RWPE1 (cell line): ENCODE measurements around the gene VPS50.
"Not testable (repeated sequence)": the region's sequence is repeated elsewhere in the genome, so short reads cannot be mapped to it uniquely, and the experiment has no call there.

Source experiments
- CTCF ChIA-PET: fragments of 350-600 bp; sonication (Branson Sonifier 250); formaldehyde crosslinking; extraction: SDS; loops from one replicate; lab custom pipeline; 2021; lab: Yijun Ruan, JAX
- POLR2A ChIA-PET: fragments of 400-600 bp; formaldehyde crosslinking; extraction: SDS; loops from one replicate; lab custom pipeline; 2020; ENCODE audit warnings: antibody characterized with exemption; ENCODE audit not compliant: low non-redundant PET; lab: Yijun Ruan, JAX
- DNase-seq: peaks from one replicate; pipeline ENCODE4 v3.0.0; 2012; ENCODE audit warnings: low spot score
- H3K27ac ChIP-seq: fragments of 450-650 bp; 2 replicates; pipeline ENCODE4 v1.5.1; 2017
- TF ChIP-seq, protein P1 (sequence below): fragments of 450-650 bp; conservative IDR thresholded peaks from 2 replicates; pipeline ENCODE4 v1.5.1; 2017; ENCODE audit warnings: low read depth, mild to moderate bottlenecking

VPS50 gene

DNA sequence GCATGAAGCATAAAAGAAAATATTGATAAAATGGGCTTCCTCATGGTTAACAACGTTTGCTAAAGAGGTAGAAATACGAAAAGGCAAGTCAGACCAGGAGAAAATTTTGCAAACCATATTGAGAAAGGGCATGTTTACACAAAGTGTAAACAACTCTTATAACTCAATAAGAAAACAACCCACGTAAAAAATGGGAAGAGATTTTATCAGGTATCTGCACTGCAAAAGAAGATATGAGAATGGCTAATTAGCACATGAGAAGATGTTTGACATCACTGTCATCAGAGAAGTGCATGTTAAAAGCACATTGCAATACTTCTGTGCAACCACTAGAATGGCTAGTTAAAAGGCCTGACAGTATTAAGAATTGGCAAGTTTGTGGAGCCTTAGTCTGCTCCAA, 99.5 kb downstream of the VPS50 start:
- ChIA-PET POLR2A (no interaction called here), CTCF (interaction anchor here (0.6 kb wide), 1 partner anchor 199 kb away, joined by 3 read pairs; no protein-coding TSS in a partner anchor)
- TF ChIP-seq, protein P1, sequence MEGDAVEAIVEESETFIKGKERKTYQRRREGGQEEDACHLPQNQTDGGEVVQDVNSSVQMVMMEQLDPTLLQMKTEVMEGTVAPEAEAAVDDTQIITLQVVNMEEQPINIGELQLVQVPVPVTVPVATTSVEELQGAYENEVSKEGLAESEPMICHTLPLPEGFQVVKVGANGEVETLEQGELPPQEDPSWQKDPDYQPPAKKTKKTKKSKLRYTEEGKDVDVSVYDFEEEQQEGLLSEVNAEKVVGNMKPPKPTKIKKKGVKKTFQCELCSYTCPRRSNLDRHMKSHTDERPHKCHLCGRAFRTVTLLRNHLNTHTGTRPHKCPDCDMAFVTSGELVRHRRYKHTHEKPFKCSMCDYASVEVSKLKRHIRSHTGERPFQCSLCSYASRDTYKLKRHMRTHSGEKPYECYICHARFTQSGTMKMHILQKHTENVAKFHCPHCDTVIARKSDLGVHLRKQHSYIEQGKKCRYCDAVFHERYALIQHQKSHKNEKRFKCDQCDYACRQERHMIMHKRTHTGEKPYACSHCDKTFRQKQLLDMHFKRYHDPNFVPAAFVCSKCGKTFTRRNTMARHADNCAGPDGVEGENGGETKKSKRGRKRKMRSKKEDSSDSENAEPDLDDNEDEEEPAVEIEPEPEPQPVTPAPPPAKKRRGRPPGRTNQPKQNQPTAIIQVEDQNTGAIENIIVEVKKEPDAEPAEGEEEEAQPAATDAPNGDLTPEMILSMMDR, result no peak
- no peak for DNase-seq
- no peak overlapping the region for H3K27ac ChIP-seq

DNA sequence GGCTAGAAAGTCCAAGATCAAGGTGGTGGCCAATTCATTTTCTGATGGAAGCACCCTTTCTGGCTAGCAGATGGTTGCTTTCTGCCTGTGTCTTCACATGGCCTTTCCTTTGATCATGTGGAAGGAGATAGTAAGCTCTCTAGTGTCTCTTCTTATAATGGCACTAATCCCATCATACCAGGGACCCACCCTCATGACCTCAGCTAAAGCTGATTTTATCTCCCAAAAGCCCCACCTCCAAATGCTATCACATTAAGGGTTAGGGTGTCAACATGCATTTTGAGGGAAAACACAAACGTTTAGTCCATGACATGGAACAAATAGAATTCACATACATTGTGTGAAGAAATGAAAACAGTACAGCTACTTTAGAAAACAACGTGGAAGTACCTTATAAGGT, 100.0 kb downstream of the VPS50 start:
- CTCF ChIA-PET, result interaction anchor here (0.6 kb wide), 1 partner anchor 200 kb away, joined by 3 read pairs; no protein-coding TSS in a partner anchor
- POLR2A ChIA-PET, result no interaction called here

DNA sequence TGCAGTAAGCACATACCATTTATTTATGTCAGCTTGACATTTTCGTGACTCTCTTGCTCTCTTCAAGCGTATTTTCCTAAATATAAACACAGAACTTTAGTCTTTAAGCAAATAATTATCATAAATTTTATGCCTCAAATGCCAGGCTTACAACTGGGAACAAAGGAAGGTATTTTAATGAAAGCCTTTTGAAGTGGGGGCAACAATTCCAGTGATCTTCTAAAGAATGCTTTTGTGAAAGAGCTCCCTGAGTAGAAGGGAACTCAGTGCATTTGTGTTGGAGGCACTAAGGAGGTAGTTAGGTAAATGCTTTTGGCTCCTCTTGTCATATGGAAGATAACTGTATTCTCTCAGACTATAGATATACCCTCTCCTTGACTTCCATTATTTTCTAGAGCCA, 104.9 kb downstream of the VPS50 start:
- TF ChIP-seq, protein P1, result no peak
- no peak for DNase-seq
- no peak overlapping the region for H3K27ac ChIP-seq
- ChIA-PET POLR2A (no interaction called here), CTCF (interaction anchor here (0.6 kb wide), 2 partner anchors 9 to 127 kb away, joined by 3 to 4 read pairs; no protein-coding TSS in a partner anchor)

More for the DNA sequence above, 100.0 kb downstream of the VPS50 start:
- TF ChIP-seq, protein P1, result no peak
- no peak overlapping the region for H3K27ac ChIP-seq
- no peak for DNase-seq

DNA sequence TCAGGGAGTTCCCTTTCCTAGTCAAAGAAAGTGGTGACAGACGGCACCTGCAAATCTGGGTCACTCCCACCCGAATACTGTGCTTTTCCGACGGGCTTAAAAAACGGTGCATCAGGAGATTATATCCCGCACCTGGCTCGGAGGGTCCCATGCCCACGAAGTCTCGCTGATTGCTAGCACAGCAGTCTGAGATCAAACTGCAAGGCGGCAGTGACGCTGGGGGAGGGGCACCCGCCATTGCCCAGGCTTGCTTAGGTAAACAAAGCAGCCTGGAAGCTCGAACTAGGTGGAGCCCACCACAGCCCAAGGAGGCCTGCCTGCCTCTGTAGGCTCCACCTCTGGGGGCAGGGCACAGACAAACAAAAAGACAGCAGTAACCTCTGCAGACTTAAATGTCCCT, 110.0 kb downstream of the VPS50 start:
- H3K27ac ChIP-seq, DNase-seq, POLR2A ChIA-PET: not testable (repeated sequence)
- CTCF ChIA-PET, result interaction anchor here (0.7 kb wide), 1 partner anchor 21 kb away, joined by 3 read pairs; no protein-coding TSS in a partner anchor

DNA sequence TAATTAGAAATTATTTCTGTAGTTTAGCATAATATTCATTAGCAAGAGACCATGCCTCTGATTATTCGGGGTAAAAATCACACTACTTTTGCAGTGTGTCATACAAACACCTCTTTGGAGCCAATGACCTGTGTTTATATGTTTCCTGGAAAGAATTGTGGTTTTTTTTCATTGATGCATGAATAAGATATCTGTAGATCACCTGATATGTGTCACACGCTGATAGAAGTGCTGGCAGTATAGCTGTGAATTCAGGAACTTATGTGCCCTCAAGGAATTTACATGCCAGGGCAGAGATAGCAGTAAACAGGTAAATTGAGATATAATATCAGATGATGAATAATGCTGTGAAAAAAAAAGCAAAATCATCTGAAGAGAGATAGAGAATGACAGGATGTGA, 118.2 kb downstream of the VPS50 start:
- no peak for DNase-seq
- ChIA-PET POLR2A (no interaction called here), CTCF (no interaction called here)
- no peak overlapping the region for H3K27ac ChIP-seq
- TF ChIP-seq, protein P1, result no peak

DNA sequence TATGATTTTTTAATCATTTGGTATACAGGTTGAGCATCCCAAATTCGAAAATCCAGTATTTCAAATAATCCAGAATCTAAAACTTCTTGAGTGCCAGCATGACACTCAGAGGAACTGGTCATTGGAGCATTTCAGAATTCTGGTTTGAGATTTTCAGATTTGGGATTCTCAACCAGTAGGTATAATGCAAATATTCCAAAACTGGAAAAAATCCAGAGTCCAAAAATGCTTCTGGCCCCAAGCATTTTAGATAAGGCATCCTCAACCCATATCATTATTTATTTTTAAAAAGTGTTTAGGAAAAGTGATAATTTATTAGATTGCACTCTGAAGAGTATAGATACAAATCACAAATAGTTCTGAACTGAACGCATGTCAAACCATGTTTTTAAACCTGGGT, 120.7 kb downstream of the VPS50 start:
- ChIA-PET POLR2A (no interaction called here), CTCF (no interaction called here)
- TF ChIP-seq, protein P1, result no peak
- no peak for DNase-seq
- no peak overlapping the region for H3K27ac ChIP-seq

DNA sequence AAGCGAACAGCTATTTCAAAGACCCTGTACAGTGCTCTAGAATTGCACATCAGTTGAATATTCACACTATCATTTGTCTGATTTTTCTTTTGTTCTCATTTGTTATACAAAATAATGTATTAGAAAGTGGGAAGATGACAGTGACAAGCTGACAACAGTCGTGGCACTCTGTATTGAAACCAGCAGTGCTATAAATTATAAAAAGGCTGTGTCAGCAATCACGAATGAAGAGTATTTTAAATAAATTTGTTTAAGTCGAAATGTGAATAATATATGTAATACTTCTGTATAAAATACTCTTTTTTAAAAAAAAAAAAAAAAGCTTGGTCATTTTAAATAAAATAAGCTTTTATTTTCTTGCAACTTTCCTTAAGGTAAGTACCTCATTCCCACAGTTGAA, 122.6 kb downstream of the VPS50 start:
- TF ChIP-seq, protein P1, result no peak
- no peak overlapping the region for H3K27ac ChIP-seq
- ChIA-PET POLR2A (no interaction called here), CTCF (interaction anchor here (0.6 kb wide), 3 partner anchors 8 to 1122 kb away, joined by 3 read pairs; no protein-coding TSS in a partner anchor)
- no peak for DNase-seq
